ENCODE results near the gene ABLIM2. TPM values are rescaled to one million over a fixed set of nuclear protein-coding genes. Genes with fewer than 3 reads are reported as not detected.

The ABLIM2 gene
- total RNA-seq, 2 donors from 2014 or later: 2.6 to 7.3 TPM

- H3K4me3 ChIP-seq: no peak overlapping the region
- no peak for TF ChIP-seq POLR2A (IDR thresholded peaks at IDR 0.05)
- TF ChIP-seq POLR2AphosphoS5 (IDR thresholded peaks at IDR 0.05): no peak
- no peak for TF ChIP-seq CTCF (IDR thresholded peaks at IDR 0.05)
- no peak for DNase-seq (ENCODE audit: low spot score)
- no peaks in the 10 kb centered on the region for H3K9me3 ChIP-seq
- no peak overlapping the region for H3K27ac ChIP-seq
- intact Hi-C loops (cut with DNase I): no loop called here
- no peaks in the 10 kb centered on the region for H3K4me1 ChIP-seq (replicated peaks)
- no peaks in the 10 kb centered on the region for H3K36me3 ChIP-seq
- no peaks in the 10 kb centered on the region for H3K27me3 ChIP-seq (replicated peaks; ENCODE audit: insufficient read depth)
- WGBS: 57% methylated on average over 14 of the region's 14 CpGs
These were observed 71.7 kb downstream of the ABLIM2 start for GRCh38 chr4:8086783-8087445.

GRCh38 chr4:8085491-8086117 is 73.0 kb downstream of the ABLIM2 start:
- no peak for DNase-seq (ENCODE audit: low spot score)
- TF ChIP-seq CTCF (IDR thresholded peaks at IDR 0.05) (no peak), POLR2AphosphoS5 (IDR thresholded peaks at IDR 0.05) (no peak), POLR2A (IDR thresholded peaks at IDR 0.05) (no peak)
- 88% methylated on average over 22 of the region's 22 CpGs for WGBS
- Histone ChIP-seq H3K4me3 (no peak overlapping the region), H3K27ac (no peak overlapping the region), H3K9me3 (no peaks in the 10 kb centered on the region), H3K4me1 (replicated peaks) (no peaks in the 10 kb centered on the region), H3K27me3 (replicated peaks; ENCODE audit: insufficient read depth) (no peaks in the 10 kb centered on the region), H3K36me3 (no peaks in the 10 kb centered on the region)
- intact Hi-C loops (cut with DNase I): no loop called here

GRCh38 chr4:8084712-8085490 is 73.7 kb downstream of the ABLIM2 start:
- Histone ChIP-seq H3K4me1 (replicated peaks) (no peaks in the 10 kb centered on the region), H3K36me3 (no peaks in the 10 kb centered on the region), H3K27me3 (replicated peaks; ENCODE audit: insufficient read depth) (no peaks in the 10 kb centered on the region), H3K4me3 (no peak overlapping the region), H3K27ac (no peak overlapping the region), H3K9me3 (no peaks in the 10 kb centered on the region)
- WGBS: 92% methylated on average over 27 of the region's 27 CpGs
- no peak for DNase-seq (ENCODE audit: low spot score)
- intact Hi-C loops (cut with DNase I): no loop called here
- TF ChIP-seq CTCF (IDR thresholded peaks at IDR 0.05): no peak
- no peak for TF ChIP-seq POLR2A (IDR thresholded peaks at IDR 0.05)
- TF ChIP-seq POLR2AphosphoS5 (IDR thresholded peaks at IDR 0.05): no peak

GRCh38 chr4:8084031-8084660 is 74.5 kb downstream of the ABLIM2 start:
- no peaks in the 10 kb centered on the region for H3K9me3 ChIP-seq
- no peaks in the 10 kb centered on the region for H3K27me3 ChIP-seq (replicated peaks; ENCODE audit: insufficient read depth)
- H3K36me3 ChIP-seq: no peaks in the 10 kb centered on the region
- H3K4me1 ChIP-seq (replicated peaks): no peaks in the 10 kb centered on the region
- no peak overlapping the region for H3K4me3 ChIP-seq
- WGBS: 88% methylated on average over 17 of the region's 17 CpGs
- TF ChIP-seq CTCF (IDR thresholded peaks at IDR 0.05): no peak
- TF ChIP-seq POLR2AphosphoS5 (IDR thresholded peaks at IDR 0.05): no peak
- TF ChIP-seq POLR2A (IDR thresholded peaks at IDR 0.05): no peak
- no peak overlapping the region for H3K27ac ChIP-seq
- intact Hi-C loops (cut with DNase I): no loop called here
- DNase-seq (ENCODE audit: low spot score): no peak
